ENCODE measurements around the gene SPDYC.
A peak's percentile ranks its signal among the peaks of the same experiment; 100 is the strongest.
"Not testable (repeated sequence)": the region's sequence is repeated elsewhere in the genome, so short reads cannot be mapped to it uniquely, and the experiment has no call there.

SPDYC gene

GRCh38 chr11:65174571-65175010 is 4.6 kb downstream of the SPDYC start:
- not testable (repeated sequence) for DNase-seq

- peak; percentile 20 to 33 (median 22) for DNase-seq
Measured at GRCh38 chr11:65180877-65181568, 11.0 kb downstream of the SPDYC start.

- DNase-seq, result peak; percentile 46 to 66 (median 56)
Measured at GRCh38 chr11:65181569-65182257, 11.7 kb downstream of the SPDYC start, which contains the start of gene CAPN1. TSS of gene CAPN1 (plus strand) at chr11:65181928. CDS start at chr11:65182702, 774 bp downstream.

- DNase-seq, result no peak
Measured at GRCh38 chr11:65182258-65183170, 12.5 kb downstream of the SPDYC start.

GRCh38 chr11:65183201-65183891 is 13.3 kb downstream of the SPDYC start:
- DNase-seq, result no peak

GRCh38 chr11:65184146-65184545 is 14.1 kb downstream of the SPDYC start:
- DNase-seq, result no peak

GRCh38 chr11:65185171-65185570 is 15.1 kb downstream of the SPDYC start:
- no peak for DNase-seq

GRCh38 chr11:65185869-65186341 is 15.9 kb downstream of the SPDYC start:
- no peak for DNase-seq

GRCh38 chr11:65186701-65187100 is 16.7 kb downstream of the SPDYC start:
- DNase-seq, result no peak

GRCh38 chr11:65187146-65187675 is 17.2 kb downstream of the SPDYC start:
- no peak for DNase-seq

GRCh38 chr11:65187971-65188461 is 18.0 kb downstream of the SPDYC start:
- no peak for DNase-seq

GRCh38 chr11:65188486-65188885 is 18.5 kb downstream of the SPDYC start:
- DNase-seq, result no peak

- no peak for DNase-seq
Measured at GRCh38 chr11:65189191-65189590, 19.2 kb downstream of the SPDYC start.

- no peak for DNase-seq
Measured at GRCh38 chr11:65194564-65194963, 24.5 kb downstream of the SPDYC start.

- no peak for DNase-seq
Measured at GRCh38 chr11:65204143-65204542, 34.1 kb downstream of the SPDYC start.

GRCh38 chr11:65204646-65205601 is 34.9 kb downstream of the SPDYC start:
- peak in 2 of 4 experiments; percentile 36 for DNase-seq

- no peak for DNase-seq
Measured at GRCh38 chr11:65205602-65205967, 35.6 kb downstream of the SPDYC start.

GRCh38 chr11:65206441-65206841 is 36.4 kb downstream of the SPDYC start:
- no peak for DNase-seq

GRCh38 chr11:65206901-65207300 is 36.9 kb downstream of the SPDYC start:
- DNase-seq, result no peak

- no peak for DNase-seq
Measured at GRCh38 chr11:65207918-65208784, 38.1 kb downstream of the SPDYC start.

Data from activated CD4-positive, CD25-positive, alpha-beta regulatory T cell (primary cell).